Measurements from ENCODE around the gene AMZ1. TPM values are rescaled to one million over a fixed set of nuclear protein-coding genes. Genes with fewer than 3 reads are reported as not detected.

AMZ1 gene
- total RNA-seq, 1 experiment from 2014 or later, result 0.85 TPM

DNA sequence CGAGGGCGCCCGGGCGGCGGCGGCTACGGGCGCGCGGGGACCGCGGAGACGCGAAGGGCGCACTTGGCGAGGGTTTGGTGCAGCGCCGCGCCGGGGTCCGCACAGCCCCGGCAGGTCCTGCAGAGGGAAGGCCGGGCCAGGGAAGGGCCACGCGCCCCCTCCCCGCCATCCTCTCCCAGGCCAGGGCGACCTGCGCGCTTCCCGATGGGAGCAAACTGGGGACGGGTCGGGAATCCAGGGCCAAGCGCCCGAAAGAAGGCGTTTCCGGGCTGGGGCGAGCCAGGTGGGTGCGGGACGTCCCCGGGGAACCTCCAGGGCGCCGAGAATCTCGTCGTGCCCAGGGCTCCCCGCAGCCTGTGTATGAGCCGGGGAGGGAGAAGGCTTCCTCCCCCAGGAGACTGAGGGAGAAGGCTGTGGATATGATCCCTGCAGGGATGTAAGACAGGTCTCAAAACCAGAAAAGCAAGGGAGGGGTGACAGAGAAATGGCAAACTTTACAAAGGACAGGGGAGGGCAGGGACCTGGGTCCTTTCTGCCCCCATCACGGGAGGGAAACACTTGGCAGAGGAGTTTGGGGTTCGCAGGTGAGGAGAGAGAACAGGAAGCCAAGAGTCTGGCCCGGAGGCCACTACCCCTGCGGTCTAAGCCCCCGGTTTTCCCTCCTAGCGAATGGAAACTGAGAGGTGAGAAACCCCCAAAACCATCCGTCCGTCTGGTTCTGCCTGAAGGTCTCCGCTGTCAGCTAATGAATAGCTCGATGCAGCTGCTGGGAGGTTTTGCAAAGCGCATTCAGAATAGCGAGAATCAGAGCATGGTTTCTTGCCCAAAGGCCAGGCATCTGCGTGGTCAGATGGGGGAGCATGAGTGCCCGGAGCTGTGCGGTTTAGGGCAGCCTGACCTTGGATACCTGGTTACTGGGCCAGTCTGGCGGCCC is 674 bp downstream of the AMZ1 start:
- ChIA-PET CTCF (interaction anchor here (0.9 to 9.3 kb wide), 10 partner anchors 8 to 237 kb away, joined by 3 to 102 read pairs (median 5); no protein-coding TSS in a partner anchor), POLR2A (no interaction called here)
- TF ChIP-seq, protein P1, sequence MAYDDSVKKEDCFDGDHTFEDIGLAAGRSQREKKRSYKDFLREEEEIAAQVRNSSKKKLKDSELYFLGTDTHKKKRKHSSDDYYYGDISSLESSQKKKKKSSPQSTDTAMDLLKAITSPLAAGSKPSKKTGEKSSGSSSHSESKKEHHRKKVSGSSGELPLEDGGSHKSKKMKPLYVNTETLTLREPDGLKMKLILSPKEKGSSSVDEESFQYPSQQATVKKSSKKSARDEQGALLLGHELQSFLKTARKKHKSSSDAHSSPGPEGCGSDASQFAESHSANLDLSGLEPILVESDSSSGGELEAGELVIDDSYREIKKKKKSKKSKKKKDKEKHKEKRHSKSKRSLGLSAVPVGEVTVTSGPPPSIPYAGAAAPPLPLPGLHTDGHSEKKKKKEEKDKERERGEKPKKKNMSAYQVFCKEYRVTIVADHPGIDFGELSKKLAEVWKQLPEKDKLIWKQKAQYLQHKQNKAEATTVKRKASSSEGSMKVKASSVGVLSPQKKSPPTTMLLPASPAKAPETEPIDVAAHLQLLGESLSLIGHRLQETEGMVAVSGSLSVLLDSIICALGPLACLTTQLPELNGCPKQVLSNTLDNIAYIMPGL (CRISPR knock-in tag; IDR thresholded peaks at IDR 0.05), result peak; percentile 67; the same call in 1 of the 2 replicates
- no peak for TF ChIP-seq JAZF1 (CRISPR knock-in tag; IDR thresholded peaks at IDR 0.05)
- TF ChIP-seq, protein P2, sequence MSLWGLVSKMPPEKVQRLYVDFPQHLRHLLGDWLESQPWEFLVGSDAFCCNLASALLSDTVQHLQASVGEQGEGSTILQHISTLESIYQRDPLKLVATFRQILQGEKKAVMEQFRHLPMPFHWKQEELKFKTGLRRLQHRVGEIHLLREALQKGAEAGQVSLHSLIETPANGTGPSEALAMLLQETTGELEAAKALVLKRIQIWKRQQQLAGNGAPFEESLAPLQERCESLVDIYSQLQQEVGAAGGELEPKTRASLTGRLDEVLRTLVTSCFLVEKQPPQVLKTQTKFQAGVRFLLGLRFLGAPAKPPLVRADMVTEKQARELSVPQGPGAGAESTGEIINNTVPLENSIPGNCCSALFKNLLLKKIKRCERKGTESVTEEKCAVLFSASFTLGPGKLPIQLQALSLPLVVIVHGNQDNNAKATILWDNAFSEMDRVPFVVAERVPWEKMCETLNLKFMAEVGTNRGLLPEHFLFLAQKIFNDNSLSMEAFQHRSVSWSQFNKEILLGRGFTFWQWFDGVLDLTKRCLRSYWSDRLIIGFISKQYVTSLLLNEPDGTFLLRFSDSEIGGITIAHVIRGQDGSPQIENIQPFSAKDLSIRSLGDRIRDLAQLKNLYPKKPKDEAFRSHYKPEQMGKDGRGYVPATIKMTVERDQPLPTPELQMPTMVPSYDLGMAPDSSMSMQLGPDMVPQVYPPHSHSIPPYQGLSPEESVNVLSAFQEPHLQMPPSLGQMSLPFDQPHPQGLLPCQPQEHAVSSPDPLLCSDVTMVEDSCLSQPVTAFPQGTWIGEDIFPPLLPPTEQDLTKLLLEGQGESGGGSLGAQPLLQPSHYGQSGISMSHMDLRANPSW (CRISPR knock-in tag; conservative IDR thresholded peaks at IDR 0.05; ENCODE audit: low read depth), result no peak
- Mint-ChIP-seq H3K9me3 (no peaks in the 10 kb centered on the region), H3K4me1 (peaks cover 12% of the 10 kb centered on the region), H3K4me3 (peak overlapping the region; percentile 61), H3K27me3 (ENCODE audit: low read depth) (peaks cover 32% of the 10 kb centered on the region), H3K27ac (no peak overlapping the region), H3K36me3 (no peaks in the 10 kb centered on the region)
- peak; percentile 53 for DNase-seq (ENCODE audit: low spot score)
- ATAC-seq, result peak; percentile 73

DNA sequence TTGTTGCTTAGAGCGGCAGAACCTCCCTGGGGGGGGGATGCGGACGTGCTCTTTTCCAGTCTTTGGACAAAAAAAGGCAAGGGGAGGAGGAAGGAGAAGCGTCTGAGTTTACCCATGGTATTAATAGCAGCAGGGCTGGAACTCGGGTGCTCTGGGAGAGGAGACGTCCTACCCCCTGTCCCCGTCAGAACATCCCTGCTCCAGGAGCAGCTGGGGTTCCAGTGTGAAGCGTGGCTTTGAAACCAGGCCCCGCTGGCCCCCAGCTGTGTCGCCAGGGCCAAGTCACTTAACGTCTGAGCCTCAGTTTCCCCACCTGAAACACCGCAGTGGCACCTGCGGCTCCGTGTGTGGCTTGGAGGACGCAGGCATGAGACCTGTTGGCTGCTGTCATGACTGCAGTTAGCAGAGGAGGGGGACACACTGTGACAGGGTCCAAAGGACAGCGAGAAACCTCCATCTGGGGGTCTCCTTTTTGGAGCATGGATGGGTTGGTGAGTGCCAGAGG is 1.4 kb downstream of the AMZ1 start:
- CTCF ChIA-PET, result interaction anchor here (0.9 to 9.3 kb wide), 9 partner anchors 8 to 258 kb away, joined by 3 to 102 read pairs (median 7); no protein-coding TSS in a partner anchor
- POLR2A ChIA-PET, result no interaction called here
- ATAC-seq (no peak), DNase-seq (ENCODE audit: low spot score) (no peak)
- no peak overlapping the region for H3K4me3 Mint-ChIP-seq
- H3K9me3 Mint-ChIP-seq, result no peaks in the 10 kb centered on the region
- H3K27ac Mint-ChIP-seq, result no peak overlapping the region
- H3K36me3 Mint-ChIP-seq, result no peaks in the 10 kb centered on the region
- H3K27me3 Mint-ChIP-seq (ENCODE audit: low read depth), result peaks cover 32% of the 10 kb centered on the region
- H3K4me1 Mint-ChIP-seq, result peaks cover 12% of the 10 kb centered on the region
- TF ChIP-seq CBFB (CRISPR knock-in tag; IDR thresholded peaks at IDR 0.05; ENCODE audit: low read depth), result no peak
- no peak for TF ChIP-seq GRHL2 (CRISPR knock-in tag; IDR thresholded peaks at IDR 0.05; ENCODE audit: insufficient replicate concordance, severe bottlenecking)
- TF ChIP-seq TEAD4 (CRISPR knock-in tag; IDR thresholded peaks at IDR 0.05), result no peak
- no peak for TF ChIP-seq TEAD1 (CRISPR knock-in tag; IDR thresholded peaks at IDR 0.05)
- no peak for TF ChIP-seq TCF7 (CRISPR knock-in tag; IDR thresholded peaks at IDR 0.05; ENCODE audit: low read depth)
- TF ChIP-seq, protein P3, sequence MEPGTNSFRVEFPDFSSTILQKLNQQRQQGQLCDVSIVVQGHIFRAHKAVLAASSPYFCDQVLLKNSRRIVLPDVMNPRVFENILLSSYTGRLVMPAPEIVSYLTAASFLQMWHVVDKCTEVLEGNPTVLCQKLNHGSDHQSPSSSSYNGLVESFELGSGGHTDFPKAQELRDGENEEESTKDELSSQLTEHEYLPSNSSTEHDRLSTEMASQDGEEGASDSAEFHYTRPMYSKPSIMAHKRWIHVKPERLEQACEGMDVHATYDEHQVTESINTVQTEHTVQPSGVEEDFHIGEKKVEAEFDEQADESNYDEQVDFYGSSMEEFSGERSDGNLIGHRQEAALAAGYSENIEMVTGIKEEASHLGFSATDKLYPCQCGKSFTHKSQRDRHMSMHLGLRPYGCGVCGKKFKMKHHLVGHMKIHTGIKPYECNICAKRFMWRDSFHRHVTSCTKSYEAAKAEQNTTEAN (CRISPR knock-in tag; IDR thresholded peaks at IDR 0.05), result no peak
- TF ChIP-seq, protein P4, sequence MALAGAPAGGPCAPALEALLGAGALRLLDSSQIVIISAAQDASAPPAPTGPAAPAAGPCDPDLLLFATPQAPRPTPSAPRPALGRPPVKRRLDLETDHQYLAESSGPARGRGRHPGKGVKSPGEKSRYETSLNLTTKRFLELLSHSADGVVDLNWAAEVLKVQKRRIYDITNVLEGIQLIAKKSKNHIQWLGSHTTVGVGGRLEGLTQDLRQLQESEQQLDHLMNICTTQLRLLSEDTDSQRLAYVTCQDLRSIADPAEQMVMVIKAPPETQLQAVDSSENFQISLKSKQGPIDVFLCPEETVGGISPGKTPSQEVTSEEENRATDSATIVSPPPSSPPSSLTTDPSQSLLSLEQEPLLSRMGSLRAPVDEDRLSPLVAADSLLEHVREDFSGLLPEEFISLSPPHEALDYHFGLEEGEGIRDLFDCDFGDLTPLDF (CRISPR knock-in tag; IDR thresholded peaks at IDR 0.05), result no peak
- TF ChIP-seq NR2C2 (CRISPR knock-in tag; IDR thresholded peaks at IDR 0.05), result no peak
- no peak for TF ChIP-seq ELF4 (CRISPR knock-in tag; IDR thresholded peaks at IDR 0.05; ENCODE audit: low read depth)
- TF ChIP-seq, protein P5, sequence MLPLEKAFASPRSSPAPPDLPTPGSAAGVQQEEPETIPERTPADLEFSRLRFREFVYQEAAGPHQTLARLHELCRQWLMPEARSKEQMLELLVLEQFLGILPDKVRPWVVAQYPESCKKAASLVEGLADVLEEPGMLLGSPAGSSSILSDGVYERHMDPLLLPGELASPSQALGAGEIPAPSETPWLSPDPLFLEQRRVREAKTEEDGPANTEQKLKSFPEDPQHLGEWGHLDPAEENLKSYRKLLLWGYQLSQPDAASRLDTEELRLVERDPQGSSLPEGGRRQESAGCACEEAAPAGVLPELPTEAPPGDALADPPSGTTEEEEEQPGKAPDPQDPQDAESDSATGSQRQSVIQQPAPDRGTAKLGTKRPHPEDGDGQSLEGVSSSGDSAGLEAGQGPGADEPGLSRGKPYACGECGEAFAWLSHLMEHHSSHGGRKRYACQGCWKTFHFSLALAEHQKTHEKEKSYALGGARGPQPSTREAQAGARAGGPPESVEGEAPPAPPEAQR (CRISPR knock-in tag; IDR thresholded peaks at IDR 0.05), result no peak
- TF ChIP-seq, protein P6, sequence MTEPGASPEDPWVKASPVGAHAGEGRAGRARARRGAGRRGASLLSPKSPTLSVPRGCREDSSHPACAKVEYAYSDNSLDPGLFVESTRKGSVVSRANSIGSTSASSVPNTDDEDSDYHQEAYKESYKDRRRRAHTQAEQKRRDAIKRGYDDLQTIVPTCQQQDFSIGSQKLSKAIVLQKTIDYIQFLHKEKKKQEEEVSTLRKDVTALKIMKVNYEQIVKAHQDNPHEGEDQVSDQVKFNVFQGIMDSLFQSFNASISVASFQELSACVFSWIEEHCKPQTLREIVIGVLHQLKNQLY (CRISPR knock-in tag; IDR thresholded peaks at IDR 0.05), result no peak
- TF ChIP-seq, protein P7, sequence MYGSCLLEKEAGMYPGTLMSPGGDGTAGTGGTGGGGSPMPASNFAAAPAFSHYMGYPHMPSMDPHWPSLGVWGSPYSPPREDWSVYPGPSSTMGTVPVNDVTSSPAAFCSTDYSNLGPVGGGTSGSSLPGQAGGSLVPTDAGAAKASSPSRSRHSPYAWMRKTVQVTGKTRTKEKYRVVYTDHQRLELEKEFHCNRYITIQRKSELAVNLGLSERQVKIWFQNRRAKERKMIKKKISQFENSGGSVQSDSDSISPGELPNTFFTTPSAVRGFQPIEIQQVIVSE (CRISPR knock-in tag; IDR thresholded peaks at IDR 0.05; ENCODE audit: borderline replicate concordance), result no peak
- TF ChIP-seq TP53 (CRISPR knock-in tag; IDR thresholded peaks at IDR 0.05), result no peak
- TF ChIP-seq IRF2 (CRISPR knock-in tag; IDR thresholded peaks at IDR 0.05; ENCODE audit: borderline replicate concordance, low read depth), result no peak
- TF ChIP-seq, protein P8, sequence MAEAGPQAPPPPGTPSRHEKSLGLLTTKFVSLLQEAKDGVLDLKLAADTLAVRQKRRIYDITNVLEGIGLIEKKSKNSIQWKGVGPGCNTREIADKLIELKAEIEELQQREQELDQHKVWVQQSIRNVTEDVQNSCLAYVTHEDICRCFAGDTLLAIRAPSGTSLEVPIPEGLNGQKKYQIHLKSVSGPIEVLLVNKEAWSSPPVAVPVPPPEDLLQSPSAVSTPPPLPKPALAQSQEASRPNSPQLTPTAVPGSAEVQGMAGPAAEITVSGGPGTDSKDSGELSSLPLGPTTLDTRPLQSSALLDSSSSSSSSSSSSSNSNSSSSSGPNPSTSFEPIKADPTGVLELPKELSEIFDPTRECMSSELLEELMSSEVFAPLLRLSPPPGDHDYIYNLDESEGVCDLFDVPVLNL (CRISPR knock-in tag; IDR thresholded peaks at IDR 0.05; ENCODE audit: borderline replicate concordance, low read depth), result no peak
- no peak for TF ChIP-seq JUN (CRISPR knock-in tag; IDR thresholded peaks at IDR 0.05)
